HCT116 (cell line): ENCODE measurements around the gene CPA1. TPM values are rescaled to one million over a fixed set of nuclear protein-coding genes. Genes with fewer than 3 reads are reported as not detected.

ENCODE experiments used
- ATAC-seq: fragments of 200-7000 bp; cut with Tn5 transposase; 2 replicates; pipeline ENCODE4 v1.9.1; 2020; ENCODE audit warnings: mild to moderate bottlenecking, moderate library complexity
- BruUV-seq: library from RNA; stranded (reverse); fragments of 400-500 nt; replicated peaks from 2 replicates; lab custom pipeline; 2021; lab: Mats Ljungman, UMichigan
- CTCF ChIA-PET: fragments of 300-600 bp; sonication (Branson Sonifier 250); formaldehyde crosslinking; loops from one replicate; lab custom pipeline; 2021; ENCODE audit warnings: antibody characterized with exemption; lab: Charles Lee
- POLR2A ChIA-PET: fragments of 300-600, 350-600 bp; sonication (Branson Sonifier 250); formaldehyde crosslinking; loops from one replicate; lab custom pipeline; 2021; ENCODE audit warnings: antibody characterized with exemption; lab: Charles Lee
- RAD21 ChIA-PET, 2 experiments: fragments of 300-600 bp; sonication (Branson Sonifier 250); formaldehyde crosslinking; loops; one replicate each; lab custom pipeline; 2023; ENCODE audit warnings: low total read pairs in 2 of 2; ENCODE audit not compliant: uncharacterized antibody in 2 of 2, unreplicated experiment in 2 of 2, low non-redundant PET in 1 of 2; lab: Charles Lee
- DNase-seq: peaks from one replicate; pipeline ENCODE4 v3.0.0-alpha.2; 2010; ENCODE audit warnings: low read depth, low spot score
- H2AFZ ChIP-seq: fragments of 200-600 bp; shearing (Covaris generic), sonication (generic); 2 replicates; pipeline ENCODE4 v1.6.1; 2017; ENCODE audit warnings: low read depth, mixed run types, mixed read lengths, antibody characterized with exemption, low read length; ENCODE audit not compliant: poor library complexity, severe bottlenecking
- H3K27ac ChIP-seq: 2 replicates; pipeline ENCODE4 v1.5.1; 2012; ENCODE audit warnings: low read depth, low read length
- H3K27me3 ChIP-seq: fragments of 200-600 bp; sonication (generic); 2 replicates; pipeline ENCODE4 v1.6.1; 2016; ENCODE audit warnings: mixed run types, low read length, mixed read lengths; ENCODE audit not compliant: insufficient read depth
- H3K36me3 ChIP-seq, 2 experiments: fragments of 200-500 bp in 1 of 2; fragments of 200-600 bp in 1 of 2; sonication (Bioruptor generic) in 1 of 2; sonication (generic) in 1 of 2; 2 replicates each; pipeline versions ENCODE4 v1.5.1 to v1.6.1; 2014 to 2016; ENCODE audit warnings: low read length in 2 of 2, inconsistent platforms in 1 of 2, mixed read lengths in 1 of 2, mixed run types in 1 of 2; ENCODE audit not compliant: insufficient read depth in 2 of 2, control insufficient read depth in 1 of 2
- H3K4me1 ChIP-seq, 2 experiments: fragments of 200-600 bp in 1 of 2; sonication (generic) in 1 of 2; 2 replicates each; pipeline versions ENCODE4 v1.5.1 to v1.6.1; 2012 to 2017; ENCODE audit warnings: low read length in 2 of 2, inconsistent platforms in 1 of 2, mild to moderate bottlenecking in 1 of 2, mixed read lengths in 1 of 2, mixed run types in 1 of 2, moderate library complexity in 1 of 2; ENCODE audit not compliant: insufficient read depth in 2 of 2, control insufficient read depth in 1 of 2
- H3K4me2 ChIP-seq: fragments of 200-600 bp; sonication (generic); 2 replicates; pipeline ENCODE4 v1.6.1; 2017; ENCODE audit warnings: mixed run types, low read length, mixed read lengths
- H3K4me3 ChIP-seq, 2 experiments: fragments of 200-600 bp in 1 of 2; sonication (generic) in 1 of 2; replicated peaks in 1 of 2; 2 replicates each; pipeline ENCODE4 v1.5.1; 2011 to 2016; ENCODE audit warnings: low read length in 2 of 2, control low read depth in 1 of 2, low read depth in 1 of 2, mild to moderate bottlenecking in 1 of 2, mixed read lengths in 1 of 2, mixed run types in 1 of 2
- H3K79me2 ChIP-seq: fragments of 200-600 bp; sonication (generic); 2 replicates; pipeline ENCODE4 v1.6.1; 2017; ENCODE audit warnings: mild to moderate bottlenecking, mixed run types, low read length, moderate library complexity, mixed read lengths; ENCODE audit not compliant: insufficient read depth
- H3K9ac ChIP-seq: fragments of 200-600 bp; sonication (generic); 2 replicates; pipeline ENCODE4 v1.6.1; 2016; ENCODE audit warnings: low read length, mixed read lengths
- H3K9me2 ChIP-seq: fragments of 200-600 bp; sonication (generic), shearing (Covaris generic); 2 replicates; pipeline ENCODE4 v1.6.1; 2017; ENCODE audit warnings: mixed run types, mild to moderate bottlenecking, moderate library complexity; ENCODE audit not compliant: insufficient read depth
- H3K9me3 ChIP-seq, 2 experiments: fragments of 200-500 bp in 1 of 2; fragments of 200-600 bp in 1 of 2; sonication (Bioruptor generic) in 1 of 2; sonication (generic) in 1 of 2; 2 replicates each; pipeline ENCODE4 v1.6.1; 2014 to 2017; ENCODE audit warnings: low read length in 2 of 2, mixed read lengths in 2 of 2, inconsistent platforms in 1 of 2, low read depth in 1 of 2, mild to moderate bottlenecking in 1 of 2, mixed run types in 1 of 2, moderate library complexity in 1 of 2; ENCODE audit not compliant: control insufficient read depth in 1 of 2, insufficient read depth in 1 of 2
- H4K20me1 ChIP-seq: fragments of 200-600 bp; sonication (generic), shearing (Covaris generic); 2 replicates; pipeline ENCODE4 v1.6.1; 2017; ENCODE audit warnings: mixed run types, mild to moderate bottlenecking, moderate library complexity; ENCODE audit not compliant: insufficient read depth
- CEBPB ChIP-seq: IDR thresholded peaks from 2 replicates; pipeline ENCODE4 v1.6.1; 2012; ENCODE audit warnings: low read depth
- CTCF ChIP-seq, 3 experiments: fragments of 200-600 bp in 1 of 3; sonication (generic) in 1 of 3; IDR thresholded peaks in 2 of 3; conservative IDR thresholded peaks in 1 of 3; 2 replicates each; pipeline ENCODE4 v1.5.1; 2012 to 2017; ENCODE audit warnings: low read depth in 2 of 3, low read length in 2 of 3, antibody characterized with exemption in 1 of 3, borderline replicate concordance in 1 of 3, control low read depth in 1 of 3, mild to moderate bottlenecking in 1 of 3, mixed read lengths in 1 of 3, mixed run types in 1 of 3, moderate library complexity in 1 of 3; ENCODE audit not compliant: insufficient read depth in 1 of 3
- EGR1 ChIP-seq: IDR thresholded peaks from 2 replicates; pipeline ENCODE4 v1.6.1; 2012; ENCODE audit warnings: low read depth
- ELF1 ChIP-seq: IDR thresholded peaks from 2 replicates; pipeline ENCODE4 v1.6.1; 2012; ENCODE audit warnings: low read depth, borderline replicate concordance
- EZH2 ChIP-seq: fragments of 200-600 bp; sonication (generic); IDR thresholded peaks from 2 replicates; pipeline ENCODE4 v1.6.1; 2017; ENCODE audit warnings: antibody characterized with exemption, mixed run types
- FOSL1 ChIP-seq: IDR thresholded peaks from 2 replicates; pipeline ENCODE4 v1.6.1; 2012; ENCODE audit warnings: low read depth
- MAX ChIP-seq: IDR thresholded peaks from 2 replicates; pipeline ENCODE4 v1.6.1; 2012
- RAD21 ChIP-seq: IDR thresholded peaks from 2 replicates; pipeline ENCODE4 v1.6.1; 2012; ENCODE audit warnings: low read depth, mild to moderate bottlenecking
- REST ChIP-seq: IDR thresholded peaks from 2 replicates; pipeline ENCODE4 v1.6.1; 2012; ENCODE audit warnings: low read depth
- SRF ChIP-seq: IDR thresholded peaks from 2 replicates; pipeline ENCODE4 v1.6.1; 2012; ENCODE audit warnings: low read depth
- ZBTB33 ChIP-seq: IDR thresholded peaks from 2 replicates; pipeline ENCODE4 v1.6.1; 2011; ENCODE audit warnings: mild to moderate bottlenecking, low read length, moderate library complexity; ENCODE audit not compliant: insufficient replicate concordance; ENCODE audit errors: extremely low read depth
- ZNF274 ChIP-seq: fragments of 200-500 bp; sonication (Bioruptor generic); IDR thresholded peaks from 2 replicates; pipeline ENCODE4 v1.6.1; 2014; ENCODE audit warnings: mild to moderate bottlenecking, low read depth, low read length, inconsistent platforms
- intact Hi-C: fragments of 100-400 bp; cut with micrococcal nuclease; formaldehyde crosslinking; loops from 2 replicates; pipeline ENCODE4 v1.10.0; 2022
- total RNA-seq: library from RNA; stranded (reverse); gene quantifications from one replicate; pipeline ENCODE4 v1.2.1, GENCODE V29; 2021; ENCODE audit not compliant: unreplicated experiment

CPA1 gene
- total RNA-seq, 1 experiment from 2014 or later: 11.9 TPM

- no TSS peak for BruUV-seq
- H4K20me1 ChIP-seq: no peaks in the 10 kb centered on the region
- CTCF ChIA-PET: no interaction called here
Measured at GRCh38 chr7:130435311-130435854, 55.1 kb downstream of the CPA1 start.

More at GRCh38 chr7:130435311-130435854, 55.1 kb downstream of the CPA1 start:
- POLR2A ChIA-PET: no interaction called here
- intact Hi-C loops: no loop called here
- no peak overlapping the region for H3K4me3 ChIP-seq
- ATAC-seq (no peak), DNase-seq (no peak)
- no peak for TF ChIP-seq FOSL1
- TF ChIP-seq REST: no peak
- no peak for TF ChIP-seq ZBTB33
- TF ChIP-seq ZNF274: no peak
- no peak for TF ChIP-seq EGR1
- TF ChIP-seq CEBPB: no peak
- no peak for TF ChIP-seq SRF
- TF ChIP-seq RAD21: no peak
- no peak for TF ChIP-seq EZH2
- no peak for TF ChIP-seq CTCF (IDR thresholded peaks at IDR 0.05 in 2 of 3, conservative IDR thresholded peaks at IDR 0.05 in 1 of 3; ENCODE audit: borderline replicate concordance in 1 of 3, insufficient read depth in 1 of 3, low read depth in 2 of 3, low read length in 2 of 3)
- no peak for TF ChIP-seq MAX
- TF ChIP-seq ELF1: no peak
- H3K27ac ChIP-seq: no peak overlapping the region
- no peaks in the 10 kb centered on the region for H3K9me3 ChIP-seq
- RAD21 ChIA-PET: no interaction called here
- no peaks in the 10 kb centered on the region for H3K27me3 ChIP-seq
- no peak overlapping the region for H3K4me2 ChIP-seq
- no peak overlapping the region for H3K9ac ChIP-seq
- H3K4me1 ChIP-seq: peaks cover 5 to 21% of the 10 kb centered on the region in 2 experiments
- 0 out of 2 replicates have a peak, but pooled peaks cover 3% of the 10 kb centered on the region for H3K9me2 ChIP-seq
- H3K36me3 ChIP-seq: no peaks in the 10 kb centered on the region
- no peaks in the 10 kb centered on the region for H3K79me2 ChIP-seq
- H2AFZ ChIP-seq: no peak overlapping the region
